Adipocyte (in vitro differentiated cells): Measurements from ENCODE around the gene RAB38.
A peak's percentile ranks its signal among the peaks of the same experiment; 100 is the strongest.

Source experiments
- DNase-seq: peaks from one replicate; pipeline ENCODE4 v3.0.0-alpha.2; 2015; ENCODE audit warnings: low read depth
- H3K27me3 ChIP-seq: replicated peaks from 2 replicates; pipeline ENCODE4 v1.7.0; 2013; ENCODE audit warnings: mild to moderate bottlenecking, low read length, moderate library complexity; ENCODE audit not compliant: control insufficient read depth, insufficient read depth
- H3K36me3 ChIP-seq: 2 replicates; pipeline ENCODE4 v1.7.0; 2013; ENCODE audit warnings: low read length, mild to moderate bottlenecking, moderate library complexity; ENCODE audit not compliant: control insufficient read depth, insufficient read depth, severe bottlenecking
- H3K4me1 ChIP-seq: 2 replicates; pipeline ENCODE4 v1.7.0; 2013; ENCODE audit warnings: mild to moderate bottlenecking, low read length, moderate library complexity; ENCODE audit not compliant: control insufficient read depth, insufficient read depth
- H3K4me3 ChIP-seq: 2 replicates; pipeline ENCODE4 v1.7.0; 2013; ENCODE audit warnings: mild to moderate bottlenecking, low read length, moderate library complexity
- H3K9ac ChIP-seq: 2 replicates; pipeline ENCODE4 v1.7.0; 2013; ENCODE audit warnings: mild to moderate bottlenecking, low read length, moderate library complexity
- H3K9me3 ChIP-seq: 2 replicates; pipeline ENCODE4 v1.7.0; 2013; ENCODE audit warnings: mild to moderate bottlenecking, low read length, moderate library complexity; ENCODE audit not compliant: control insufficient read depth

Gene RAB38

DNA sequence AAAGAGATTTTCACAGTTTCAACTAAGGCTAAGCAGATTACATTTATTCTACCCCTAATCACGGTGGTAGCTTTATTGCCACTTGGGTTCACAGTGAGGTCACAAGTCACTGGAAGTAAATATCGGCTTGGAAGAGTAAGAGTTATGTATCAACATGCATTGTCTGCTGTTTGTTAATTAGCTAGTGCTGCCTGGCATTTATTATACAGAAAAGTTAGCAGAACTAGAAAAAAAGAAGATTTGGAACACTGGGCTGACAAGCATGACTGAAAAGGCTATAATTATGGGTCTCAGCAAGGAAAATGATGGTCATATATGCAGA lies 13.7 kb upstream of the RAB38 start:
- peaks cover 5% of the 10 kb centered on the region for H3K4me1 ChIP-seq
- no peak overlapping the region for H3K9ac ChIP-seq
- H3K27me3 ChIP-seq: no peaks in the 10 kb centered on the region
- H3K36me3 ChIP-seq: no peaks in the 10 kb centered on the region
- no peak overlapping the region for H3K4me3 ChIP-seq
- DNase-seq: no peak
- no peaks in the 10 kb centered on the region for H3K9me3 ChIP-seq

DNA sequence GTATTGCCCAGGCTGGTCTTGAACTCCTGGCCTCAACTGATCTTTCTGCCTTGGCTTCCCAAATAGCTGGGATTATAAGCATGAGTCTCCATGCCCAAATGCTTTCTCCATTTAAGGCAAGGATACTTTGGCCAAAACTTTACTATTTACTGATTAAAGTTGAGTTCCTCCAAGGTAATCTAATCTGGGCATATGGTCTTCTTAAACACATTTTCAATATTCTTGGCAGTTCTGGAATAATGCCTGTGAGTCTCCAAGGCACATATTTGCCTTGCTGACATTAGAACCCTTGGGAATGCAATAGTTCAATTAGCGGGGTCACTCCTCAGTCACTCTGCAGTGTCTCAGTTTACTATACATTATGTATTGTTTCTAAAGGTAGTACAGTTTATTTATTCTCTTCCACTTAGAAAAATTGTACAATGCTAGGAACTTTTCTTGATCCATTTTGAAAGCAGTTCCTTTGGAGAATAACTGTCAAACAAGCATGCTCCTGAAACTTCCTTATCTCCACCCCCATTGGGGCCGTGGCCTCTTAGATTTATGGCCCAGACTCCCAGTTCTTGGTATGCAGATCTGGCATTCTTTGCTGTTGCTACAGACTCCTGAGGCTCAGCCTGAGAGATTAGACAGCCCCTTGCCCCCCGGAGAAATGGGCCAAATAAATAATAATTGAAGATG lies 13.1 kb upstream of the RAB38 start:
- Histone ChIP-seq H3K9ac (no peak overlapping the region), H3K4me3 (no peak overlapping the region), H3K9me3 (no peaks in the 10 kb centered on the region), H3K36me3 (no peaks in the 10 kb centered on the region), H3K27me3 (no peaks in the 10 kb centered on the region), H3K4me1 (peaks cover 5% of the 10 kb centered on the region)
- DNase-seq: no peak

DNA sequence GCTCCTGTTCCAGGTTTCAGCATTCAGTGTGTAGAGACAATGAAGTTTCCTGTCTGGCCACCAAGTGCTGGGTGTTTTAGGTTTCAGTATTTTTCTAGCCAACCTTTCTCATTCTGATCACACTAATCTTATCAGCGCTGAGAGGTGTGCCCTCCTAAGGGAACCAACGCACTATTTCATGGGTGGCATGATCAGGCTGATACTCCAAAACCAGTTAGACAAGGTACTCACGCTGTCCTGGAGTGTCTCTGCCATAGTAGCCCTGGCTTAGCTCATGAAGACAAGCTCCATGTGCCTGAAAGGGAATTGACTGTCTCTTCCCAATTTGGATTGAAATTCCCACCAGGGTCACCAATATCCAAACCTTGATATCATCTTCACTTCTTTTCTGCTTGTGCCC lies 8.0 kb upstream of the RAB38 start:
- Histone ChIP-seq H3K27me3 (no peaks in the 10 kb centered on the region), H3K4me3 (no peak overlapping the region), H3K9ac (no peak overlapping the region), H3K4me1 (peaks cover 21% of the 10 kb centered on the region), H3K36me3 (no peaks in the 10 kb centered on the region), H3K9me3 (no peaks in the 10 kb centered on the region)
- DNase-seq: no peak

- peaks cover 27% of the 10 kb centered on the region for H3K4me1 ChIP-seq
- DNase-seq: no peak
- H3K9me3 ChIP-seq: no peaks in the 10 kb centered on the region
- H3K4me3 ChIP-seq: no peak overlapping the region
- H3K36me3 ChIP-seq: no peaks in the 10 kb centered on the region
- H3K9ac ChIP-seq: no peak overlapping the region
- no peaks in the 10 kb centered on the region for H3K27me3 ChIP-seq
These were observed 6.5 kb upstream of the RAB38 start for GRCh38 chr11:88181776-88182175.

GRCh38 chr11:88179971-88180629 lies 4.9 kb upstream of the RAB38 start:
- Histone ChIP-seq H3K36me3 (no peaks in the 10 kb centered on the region), H3K4me3 (no peak overlapping the region), H3K4me1 (peaks cover 34% of the 10 kb centered on the region), H3K9me3 (no peaks in the 10 kb centered on the region), H3K27me3 (no peaks in the 10 kb centered on the region), H3K9ac (no peak overlapping the region)
- DNase-seq: peak; percentile 32

DNA sequence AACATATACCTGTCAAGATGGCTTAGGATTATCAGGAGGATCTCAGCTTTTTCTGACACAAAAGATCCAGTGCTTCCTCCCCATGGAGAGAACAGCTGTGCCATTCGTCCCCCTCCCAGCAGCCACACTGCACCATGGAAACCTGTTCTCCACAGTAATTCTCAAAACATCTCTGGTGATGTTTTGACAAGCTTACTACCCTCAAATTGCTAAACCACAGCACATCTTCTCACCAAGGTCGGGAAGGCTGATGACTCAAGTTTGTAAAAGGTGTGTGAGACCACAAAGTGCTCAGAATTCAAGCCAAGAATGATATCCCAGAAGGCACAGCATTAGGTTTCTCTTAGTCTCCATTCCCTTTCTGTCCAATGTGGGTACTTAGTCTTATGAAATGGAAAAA lies 3.9 kb upstream of the RAB38 start:
- Histone ChIP-seq H3K9ac (no peak overlapping the region), H3K9me3 (no peaks in the 10 kb centered on the region), H3K4me1 (peaks cover 43% of the 10 kb centered on the region), H3K4me3 (no peak overlapping the region), H3K36me3 (no peaks in the 10 kb centered on the region), H3K27me3 (no peaks in the 10 kb centered on the region)
- no peak for DNase-seq

DNA sequence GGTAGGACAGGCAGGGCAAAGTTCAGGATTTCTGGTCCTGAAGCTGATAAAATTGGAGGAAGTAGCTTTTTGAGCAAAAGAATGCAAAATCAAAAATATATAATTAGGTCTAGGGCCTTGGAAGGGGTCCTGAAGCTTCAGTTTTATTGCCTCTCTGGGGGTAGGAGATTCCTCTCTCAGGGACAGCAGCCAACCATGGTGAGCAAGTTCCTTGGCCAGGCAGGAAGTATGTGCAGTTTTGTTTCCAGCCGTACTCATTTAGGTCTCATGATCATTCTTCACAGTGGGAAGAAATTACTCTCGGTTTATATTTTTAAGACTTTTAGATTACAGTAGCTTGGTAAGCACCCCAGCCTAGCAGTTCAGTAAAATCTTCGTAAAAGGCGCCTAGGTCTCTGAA lies 2.9 kb upstream of the RAB38 start:
- H3K4me3 ChIP-seq: no peak overlapping the region
- H3K4me1 ChIP-seq: peaks cover 50% of the 10 kb centered on the region
- H3K36me3 ChIP-seq: no peaks in the 10 kb centered on the region
- no peak overlapping the region for H3K9ac ChIP-seq
- no peak for DNase-seq
- no peaks in the 10 kb centered on the region for H3K27me3 ChIP-seq
- no peaks in the 10 kb centered on the region for H3K9me3 ChIP-seq

DNA sequence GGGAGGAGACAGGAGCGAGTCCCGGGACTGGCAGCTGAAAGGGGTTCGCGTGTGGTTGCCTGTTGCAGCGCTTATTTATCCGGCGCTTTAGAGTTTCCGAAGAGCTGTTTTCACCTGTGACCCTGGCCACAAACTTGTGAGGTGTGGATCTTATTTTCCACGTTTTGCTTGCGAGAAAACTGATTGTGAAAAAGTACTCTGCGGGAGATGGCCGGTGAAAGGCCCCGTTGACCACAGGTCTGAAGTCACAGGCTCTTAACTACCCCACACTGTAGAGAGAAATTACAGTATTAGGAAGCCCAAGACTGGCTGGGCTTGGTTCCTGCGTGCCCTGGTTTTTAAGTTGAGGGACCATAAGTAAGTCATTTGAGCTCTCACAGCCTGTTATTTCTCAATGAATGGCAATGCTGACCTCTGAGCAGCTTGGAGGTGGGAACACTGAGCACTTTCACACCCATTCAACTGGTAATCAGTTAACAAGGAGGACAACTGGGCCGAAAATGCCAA lies 379 bp upstream of the RAB38 start:
- no peaks in the 10 kb centered on the region for H3K27me3 ChIP-seq
- no peak overlapping the region for H3K4me3 ChIP-seq
- no peaks in the 10 kb centered on the region for H3K36me3 ChIP-seq
- DNase-seq: no peak
- peaks cover 50% of the 10 kb centered on the region for H3K4me1 ChIP-seq
- H3K9me3 ChIP-seq: no peaks in the 10 kb centered on the region
- no peak overlapping the region for H3K9ac ChIP-seq

DNA sequence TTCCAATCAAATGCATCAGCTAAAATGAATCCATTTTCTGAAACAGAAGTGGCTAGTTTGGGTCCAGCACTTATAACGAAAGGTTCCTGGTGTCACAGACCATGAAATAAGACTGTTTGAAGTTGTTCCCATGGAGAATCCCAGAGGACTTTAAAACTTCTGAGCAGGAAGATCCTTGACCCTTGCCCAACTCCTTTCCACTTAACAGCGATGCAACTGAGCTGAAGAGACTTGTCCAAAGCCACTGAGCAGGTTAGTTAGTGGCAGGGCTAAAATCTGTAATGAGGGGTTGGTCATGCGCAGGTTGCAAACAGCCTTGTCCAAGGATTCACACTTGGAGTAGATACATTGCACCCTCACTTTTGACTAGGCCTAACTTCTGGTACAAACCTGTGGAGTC lies 1.3 kb downstream of the RAB38 start:
- Histone ChIP-seq H3K4me3 (peak overlapping the region; percentile 65), H3K36me3 (no peaks in the 10 kb centered on the region), H3K9me3 (no peaks in the 10 kb centered on the region), H3K9ac (no peak overlapping the region), H3K27me3 (no peaks in the 10 kb centered on the region), H3K4me1 (peaks cover 37% of the 10 kb centered on the region)
- DNase-seq: no peak

- Histone ChIP-seq H3K4me3 (no peak overlapping the region), H3K27me3 (no peaks in the 10 kb centered on the region), H3K9me3 (no peaks in the 10 kb centered on the region), H3K9ac (no peak overlapping the region), H3K36me3 (no peaks in the 10 kb centered on the region), H3K4me1 (peaks cover 23% of the 10 kb centered on the region)
- DNase-seq: no peak
These were observed 3.3 kb downstream of the RAB38 start for GRCh38 chr11:88171982-88172381.

DNA sequence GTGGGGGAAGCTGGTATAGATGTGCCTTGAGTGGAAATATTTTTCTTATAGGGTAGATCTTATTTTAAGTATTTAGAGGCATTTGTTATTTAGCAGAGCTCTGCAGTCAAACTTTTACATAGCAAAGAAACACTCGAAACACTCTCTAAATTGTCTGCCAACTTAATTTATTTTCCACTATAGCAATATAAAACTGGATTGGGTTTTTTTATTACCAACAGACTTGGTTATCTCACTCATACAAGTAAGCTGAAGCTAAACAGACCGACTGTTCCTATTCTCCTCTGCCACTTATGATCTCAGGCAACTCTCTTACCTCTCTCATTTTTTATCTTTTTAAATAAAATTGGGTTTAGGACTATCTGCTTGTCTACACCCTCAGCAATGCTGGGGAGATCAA lies 4.6 kb downstream of the RAB38 start:
- no peaks in the 10 kb centered on the region for H3K36me3 ChIP-seq
- H3K4me3 ChIP-seq: no peak overlapping the region
- no peaks in the 10 kb centered on the region for H3K9me3 ChIP-seq
- H3K9ac ChIP-seq: no peak overlapping the region
- peaks cover 20% of the 10 kb centered on the region for H3K4me1 ChIP-seq
- H3K27me3 ChIP-seq: no peaks in the 10 kb centered on the region
- DNase-seq: no peak

DNA sequence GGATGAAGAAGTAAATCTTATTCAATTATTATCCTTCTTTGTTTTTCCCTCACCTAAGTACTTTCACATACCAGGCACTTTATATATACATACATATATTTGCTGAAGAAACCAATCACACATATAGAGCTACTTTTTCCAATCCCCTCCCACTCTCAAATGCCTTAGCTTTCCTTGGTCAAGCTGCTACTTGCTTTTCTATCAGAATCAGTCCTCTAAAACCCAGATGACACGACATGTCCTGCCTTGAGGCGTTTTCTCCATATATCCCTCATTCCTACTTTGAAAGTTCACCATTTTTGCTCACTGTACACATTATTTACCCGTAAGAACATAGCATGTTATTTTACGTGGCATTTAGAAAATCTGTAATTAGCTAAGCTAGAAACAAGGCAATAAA lies 5.4 kb downstream of the RAB38 start:
- Histone ChIP-seq H3K27me3 (no peaks in the 10 kb centered on the region), H3K9ac (no peak overlapping the region), H3K9me3 (no peaks in the 10 kb centered on the region), H3K4me3 (no peak overlapping the region), H3K4me1 (peaks cover 14% of the 10 kb centered on the region), H3K36me3 (no peaks in the 10 kb centered on the region)
- DNase-seq: no peak
